Measurements from ENCODE around the gene NKRF. TPM values are rescaled to one million over a fixed set of nuclear protein-coding genes. Genes with fewer than 3 reads are reported as not detected.

Gene NKRF
- total RNA-seq, 2 donors from 2014 or later: 6.0 to 8.9 TPM

DNA sequence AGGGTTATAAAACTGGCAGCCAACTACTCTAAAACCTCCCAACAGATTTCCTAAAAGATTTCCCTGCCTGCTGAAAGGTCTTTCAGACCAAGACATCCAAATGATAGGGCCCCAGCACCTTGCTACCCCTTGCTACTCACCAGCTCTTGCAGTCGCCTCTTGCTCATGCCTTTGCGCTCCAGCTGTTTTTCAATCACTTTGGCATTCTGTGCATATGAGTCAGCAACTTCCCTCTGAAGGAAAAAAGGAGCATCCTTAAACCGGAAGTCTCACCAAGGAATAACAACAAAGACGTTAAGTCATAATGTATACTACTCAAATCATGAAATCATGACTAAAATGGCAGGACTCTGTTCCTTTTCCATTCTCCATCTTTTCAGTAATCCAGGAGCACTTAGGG is 65.0 kb downstream of the NKRF start:
- no peaks in the 10 kb centered on the region for H3K27me3 ChIP-seq
- H3K9ac ChIP-seq (ENCODE audit: low read depth in 2 of 2, low read length in 2 of 2): no peak overlapping the region
- H3K4me3 ChIP-seq: no peak overlapping the region
- DNase-seq: no peak
- intact Hi-C loops (cut with DNase I): no loop called here
- TF ChIP-seq, protein P1, sequence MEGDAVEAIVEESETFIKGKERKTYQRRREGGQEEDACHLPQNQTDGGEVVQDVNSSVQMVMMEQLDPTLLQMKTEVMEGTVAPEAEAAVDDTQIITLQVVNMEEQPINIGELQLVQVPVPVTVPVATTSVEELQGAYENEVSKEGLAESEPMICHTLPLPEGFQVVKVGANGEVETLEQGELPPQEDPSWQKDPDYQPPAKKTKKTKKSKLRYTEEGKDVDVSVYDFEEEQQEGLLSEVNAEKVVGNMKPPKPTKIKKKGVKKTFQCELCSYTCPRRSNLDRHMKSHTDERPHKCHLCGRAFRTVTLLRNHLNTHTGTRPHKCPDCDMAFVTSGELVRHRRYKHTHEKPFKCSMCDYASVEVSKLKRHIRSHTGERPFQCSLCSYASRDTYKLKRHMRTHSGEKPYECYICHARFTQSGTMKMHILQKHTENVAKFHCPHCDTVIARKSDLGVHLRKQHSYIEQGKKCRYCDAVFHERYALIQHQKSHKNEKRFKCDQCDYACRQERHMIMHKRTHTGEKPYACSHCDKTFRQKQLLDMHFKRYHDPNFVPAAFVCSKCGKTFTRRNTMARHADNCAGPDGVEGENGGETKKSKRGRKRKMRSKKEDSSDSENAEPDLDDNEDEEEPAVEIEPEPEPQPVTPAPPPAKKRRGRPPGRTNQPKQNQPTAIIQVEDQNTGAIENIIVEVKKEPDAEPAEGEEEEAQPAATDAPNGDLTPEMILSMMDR (IDR thresholded peaks at IDR 0.05): no peak
- no peak overlapping the region for H3K27ac ChIP-seq
- H3K36me3 ChIP-seq: no peaks in the 10 kb centered on the region
- no peaks in the 10 kb centered on the region for H3K4me1 ChIP-seq
- H3K9me3 ChIP-seq: no peaks in the 10 kb centered on the region

DNA sequence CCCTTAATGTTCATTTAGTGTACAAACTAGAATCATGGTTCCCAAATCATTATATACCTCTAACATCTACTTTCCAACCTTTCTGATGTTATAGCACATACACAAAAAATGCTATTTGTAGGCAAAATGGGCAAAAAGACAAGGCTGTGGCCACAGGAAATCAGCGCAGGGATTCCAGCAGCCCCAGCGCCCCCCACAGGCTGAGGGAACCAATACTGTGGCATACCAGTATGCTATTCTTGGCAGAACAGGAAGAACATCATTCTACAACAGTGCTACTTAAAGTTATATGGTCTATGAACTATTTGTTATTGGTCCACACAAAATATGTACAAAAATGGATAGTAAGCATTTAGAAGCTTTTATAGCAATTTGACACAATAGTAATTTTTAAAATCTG is 66.4 kb downstream of the NKRF start:
- Histone ChIP-seq H3K4me3 (no peak overlapping the region), H3K27me3 (no peaks in the 10 kb centered on the region), H3K36me3 (no peaks in the 10 kb centered on the region), H3K4me1 (no peaks in the 10 kb centered on the region), H3K9me3 (no peaks in the 10 kb centered on the region), H3K9ac (ENCODE audit: low read depth in 2 of 2, low read length in 2 of 2) (no peak overlapping the region), H3K27ac (no peak overlapping the region)
- intact Hi-C loops (cut with DNase I): no loop called here
- no peak for DNase-seq
- TF ChIP-seq, protein P1 (IDR thresholded peaks at IDR 0.05): no peak

Small RNA genes lying within 50 kb of the gene (microRNA-seq; reads per million reads assigned to microRNA genes)
- 87.1 reads per million, percentile 52 among the genes with 10 or more reads in this experiment for gene MIR766

Other genes starting within 250 kb of the NKRF start
- gene SLC25A43, start 207.1 kb downstream of the NKRF start, total RNA-seq: 10 to 100 TPM; 19.1 to 26.8 TPM
- gene SLC25A5, start 138.0 kb downstream of the NKRF start, total RNA-seq: 1,000 to 10,000 TPM; 1,091 to 1,162 TPM
- 10 to 100 TPM; 18.8 to 19.2 TPM for gene STEEP1, start 41.0 kb downstream of the NKRF start, total RNA-seq
- gene UBE2A, start 31.9 kb downstream of the NKRF start, total RNA-seq: 10 to 100 TPM; 57.6 to 81.0 TPM
- 10 to 100 TPM in 1 of 2 donors, 1 to 10 TPM in 1; 9.4 to 21.2 TPM for gene SEPTIN6, start 86.7 kb upstream of the NKRF start, total RNA-seq
- gene SOWAHD, start 152.2 kb upstream of the NKRF start, total RNA-seq: 1 to 10 TPM; 3.2 to 4.9 TPM
- gene RPL39, start 185.2 kb upstream of the NKRF start, total RNA-seq: 1,000 to 10,000 TPM; 1,267 to 1,593 TPM
- 10 to 100 TPM; 10.2 to 10.5 TPM for gene UPF3B, start 246.5 kb upstream of the NKRF start, total RNA-seq